ENCODE results near the gene NCF4. TPM values are rescaled to one million over a fixed set of nuclear protein-coding genes. Genes with fewer than 3 reads are reported as not detected.

NCF4 gene
- total and polyA plus RNA-seq, 9 of the 15 experiments (the other 6 are each of a cell fraction or from before 2014, with no cell fraction given): 0.04 to 0.95 (median 0.33) TPM

GRCh38 chr22:36856121-36856791 lies 4.5 kb upstream of the NCF4 start (continued):
- TF ChIP-seq JUN (IDR thresholded peaks at IDR 0.05; ENCODE audit: borderline replicate concordance, low read depth, low read length): peak; percentile 32; the same call in 1 of the 2 replicates
- TF ChIP-seq JUN (CRISPR knock-in tag; IDR thresholded peaks at IDR 0.05; ENCODE audit: borderline replicate concordance): no peak
- TF ChIP-seq CAMTA2 (CRISPR knock-in tag; conservative IDR thresholded peaks at IDR 0.05): no peak
- peak; percentile 50; the same call in 1 of the 2 replicates for TF ChIP-seq ATF7 (IDR thresholded peaks at IDR 0.05)
- no peak for TF ChIP-seq PBX2 (CRISPR knock-in tag; IDR thresholded peaks at IDR 0.05; ENCODE audit: low read depth)
- 0 out of 2 replicates have a peak, but pooled peaks have one; percentile 11 for TF ChIP-seq PBX2 (tag; conservative IDR thresholded peaks at IDR 0.05; ENCODE audit: low read depth)
- peak; percentile 77 for TF ChIP-seq REST (IDR thresholded peaks at IDR 0.05; ENCODE audit: borderline replicate concordance)
- TF ChIP-seq REST (CRISPR knock-in tag; IDR thresholded peaks at IDR 0.05; ENCODE audit: low read depth): no peak
- no peak for TF ChIP-seq CCNT2 (IDR thresholded peaks at IDR 0.05; ENCODE audit: borderline replicate concordance, extremely low read depth, insufficient read length, low read depth, low read length)
- no peak for TF ChIP-seq USF2 (CRISPR knock-in tag; IDR thresholded peaks at IDR 0.05)
- TF ChIP-seq FOXO4 (CRISPR knock-in tag; IDR thresholded peaks at IDR 0.05): no peak
- TF ChIP-seq ADNP (tag; IDR thresholded peaks at IDR 0.05): no peak
- peak; percentile 28; the same call in 1 of the 2 replicates for TF ChIP-seq MTA3 (IDR thresholded peaks at IDR 0.05; ENCODE audit: borderline replicate concordance)

All from K562 (cell line).